Muscle layer of duodenum (tissue), 2 donors: ENCODE data around the gene ABHD15.

ENCODE experiments used
- H3K27ac ChIP-seq: one replicate; pipeline ENCODE4 v1.7.0; 2013; ENCODE audit warnings: mild to moderate bottlenecking, low read length
- H3K27me3 ChIP-seq: one replicate; pipeline ENCODE4 v1.7.0; 2013; ENCODE audit warnings: low read depth, mild to moderate bottlenecking, control low read depth, low read length
- H3K36me3 ChIP-seq, 2 donors: one replicate each; pipeline ENCODE4 v1.7.0; 2013; ENCODE audit warnings: low read length in 2 of 2, control low read depth in 1 of 2, mild to moderate bottlenecking in 1 of 2; ENCODE audit not compliant: insufficient read depth in 2 of 2, control insufficient read depth in 1 of 2
- H3K4me1 ChIP-seq, 2 donors: one replicate each; pipeline ENCODE4 v1.7.0; 2013; ENCODE audit warnings: low read length in 2 of 2, mild to moderate bottlenecking in 2 of 2, control low read depth in 1 of 2, moderate library complexity in 1 of 2; ENCODE audit not compliant: insufficient read depth in 2 of 2, control insufficient read depth in 1 of 2
- H3K4me3 ChIP-seq, 2 donors: one replicate each; pipeline ENCODE4 v1.7.0; 2013; ENCODE audit warnings: low read length in 2 of 2, low read depth in 1 of 2, mild to moderate bottlenecking in 1 of 2
- H3K9me3 ChIP-seq, 2 donors: one replicate each; pipeline ENCODE4 v1.7.0; 2013; ENCODE audit warnings: low read length in 2 of 2, control low read depth in 1 of 2, mild to moderate bottlenecking in 1 of 2; ENCODE audit not compliant: control insufficient read depth in 1 of 2
- donor health status: healthy.

ABHD15 gene

DNA sequence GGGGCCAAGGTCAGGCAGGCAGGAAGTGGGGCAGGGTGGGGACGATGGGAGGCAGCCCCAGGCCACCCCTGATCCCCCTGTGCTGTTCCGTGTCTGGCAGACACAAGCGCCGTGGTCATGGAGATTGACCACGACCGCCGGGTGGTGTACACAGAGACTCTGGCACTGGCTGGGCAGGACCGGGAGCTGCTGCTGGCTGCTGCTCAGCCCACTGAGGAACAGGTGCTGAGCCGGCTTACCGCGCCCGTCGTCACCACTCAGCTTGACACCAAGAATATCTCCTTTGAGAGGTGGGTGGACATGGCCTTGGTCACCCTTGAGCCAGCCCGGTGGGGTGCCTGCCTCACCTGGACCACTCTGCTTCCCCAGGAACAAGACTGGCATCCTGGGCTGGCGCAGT lies 42.1 kb upstream of the ABHD15 start:
- peaks cover 4 to 14% of the 10 kb centered on the region in 2 donors for H3K4me1 ChIP-seq
- no peaks in the 10 kb centered on the region for H3K36me3 ChIP-seq
- H3K27ac ChIP-seq, result no peak overlapping the region
- H3K4me3 ChIP-seq, result no peak overlapping the region
- no peaks in the 10 kb centered on the region for H3K27me3 ChIP-seq
- no peaks in the 10 kb centered on the region for H3K9me3 ChIP-seq

DNA sequence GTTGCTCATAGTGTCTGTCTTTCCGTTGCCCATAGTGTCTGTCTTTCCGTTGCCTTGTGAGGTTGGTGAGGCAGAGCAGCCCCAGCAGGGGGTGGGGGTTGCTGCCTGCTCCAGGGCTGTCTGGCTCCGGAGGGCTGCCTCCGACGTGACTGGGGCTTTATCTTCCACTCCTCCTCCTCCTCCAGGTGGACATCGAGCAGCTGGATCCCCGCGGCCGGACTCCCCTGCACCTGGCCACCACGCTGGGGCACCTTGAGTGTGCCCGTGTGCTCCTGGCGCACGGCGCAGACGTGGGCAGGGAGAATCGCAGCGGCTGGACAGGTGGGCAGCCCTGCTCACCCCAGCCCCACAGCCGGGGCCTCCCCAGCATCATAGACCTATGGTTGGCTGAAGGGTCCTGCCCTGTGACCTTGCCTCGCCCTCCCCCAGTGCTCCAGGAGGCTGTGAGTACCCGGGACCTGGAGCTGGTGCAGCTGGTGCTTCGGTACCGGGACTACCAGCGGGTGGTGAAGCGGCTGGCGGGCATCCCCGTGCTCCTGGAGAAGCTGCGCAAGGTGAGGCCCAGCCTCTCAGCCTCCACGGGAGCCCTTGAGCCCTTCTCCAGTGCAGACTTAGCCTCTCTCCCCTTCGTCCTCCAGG lies 40.8 kb upstream of the ABHD15 start:
- Histone ChIP-seq H3K27ac (no peak overlapping the region), H3K36me3 (no peaks in the 10 kb centered on the region), H3K4me1 (peaks cover 0 to under 1% of the 10 kb centered on the region in 2 donors), H3K9me3 (no peaks in the 10 kb centered on the region), H3K4me3 (no peak overlapping the region), H3K27me3 (no peaks in the 10 kb centered on the region)

DNA sequence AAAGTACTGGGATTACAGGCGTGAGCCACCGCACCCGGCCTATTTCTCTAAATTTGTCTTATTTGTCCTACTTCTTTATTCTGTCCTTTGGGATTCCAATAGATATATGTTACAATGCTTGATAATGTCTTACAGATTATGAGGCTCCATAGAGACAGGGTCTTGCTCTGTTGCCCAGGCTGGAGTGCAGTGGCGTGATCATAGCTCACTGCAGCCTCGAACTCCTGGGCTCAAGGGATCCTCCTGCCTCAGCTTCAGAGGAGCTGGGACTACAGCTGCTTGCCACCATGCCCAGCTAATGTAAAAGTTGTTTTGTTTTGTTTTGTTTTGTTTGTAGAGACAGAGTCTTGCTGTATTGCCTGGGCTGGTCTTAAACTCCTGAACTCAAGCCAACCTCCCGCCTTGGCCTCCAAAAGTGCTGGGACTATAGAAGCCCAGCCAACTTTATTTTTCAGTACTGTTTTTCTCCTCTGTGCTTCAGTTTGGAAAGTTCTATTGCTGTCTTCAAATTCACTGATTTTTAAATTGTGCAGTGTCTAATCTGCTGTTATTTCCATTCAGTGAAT lies 36.4 kb upstream of the ABHD15 start:
- Histone ChIP-seq H3K27me3 (no peaks in the 10 kb centered on the region), H3K27ac (no peak overlapping the region)

DNA sequence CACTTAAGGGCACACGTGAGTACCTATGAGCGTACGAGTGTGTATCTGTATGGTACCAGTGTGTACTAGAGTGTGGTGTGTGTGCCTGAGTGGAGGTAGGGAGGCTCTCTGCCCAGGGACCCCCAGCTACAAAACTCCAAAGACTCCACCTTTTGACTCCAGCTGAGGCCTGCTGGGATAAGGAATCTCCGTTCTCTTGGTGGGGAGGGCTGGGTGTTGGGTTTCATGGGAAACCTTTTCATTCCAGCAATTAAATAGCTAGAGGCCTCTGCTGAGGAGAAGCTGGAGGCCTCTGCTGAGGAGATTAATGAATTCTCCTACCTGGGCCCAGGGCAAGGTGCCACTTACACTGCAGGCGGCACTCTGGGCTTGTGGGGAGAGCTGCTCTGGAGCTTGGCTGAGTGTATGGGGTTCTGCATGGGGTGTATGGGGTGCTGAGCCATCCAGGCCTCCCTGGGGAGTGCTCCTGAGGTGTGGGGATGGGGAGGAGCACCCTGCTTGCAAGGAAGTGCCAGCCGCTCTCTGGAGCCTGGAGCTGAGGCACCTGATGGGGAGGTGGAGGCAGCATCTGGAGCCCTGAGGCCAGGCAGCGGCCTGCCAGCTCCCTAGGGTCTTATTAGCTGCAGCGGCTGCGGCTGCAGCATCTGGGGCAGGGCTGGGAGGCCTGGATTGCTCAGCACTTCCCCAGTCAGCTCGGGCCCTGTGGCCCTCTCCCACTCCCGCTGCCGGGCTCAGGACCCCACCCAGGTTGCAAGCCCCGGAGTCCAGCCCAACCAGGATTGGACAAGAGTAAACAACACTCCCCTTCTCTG lies 30.7 kb upstream of the ABHD15 start:
- no peak overlapping the region for H3K4me3 ChIP-seq
- H3K27ac ChIP-seq, result no peak overlapping the region
- H3K4me1 ChIP-seq, result peaks cover 2 to 16% of the 10 kb centered on the region in 2 donors
- no peaks in the 10 kb centered on the region for H3K27me3 ChIP-seq
- no peaks in the 10 kb centered on the region for H3K9me3 ChIP-seq
- H3K36me3 ChIP-seq, result no peaks in the 10 kb centered on the region

More for the DNA sequence above, 36.4 kb upstream of the ABHD15 start:
- Histone ChIP-seq H3K36me3 (no peaks in the 10 kb centered on the region), H3K4me1 (no peaks in the 10 kb centered on the region), H3K9me3 (no peaks in the 10 kb centered on the region), H3K4me3 (no peak overlapping the region)

DNA sequence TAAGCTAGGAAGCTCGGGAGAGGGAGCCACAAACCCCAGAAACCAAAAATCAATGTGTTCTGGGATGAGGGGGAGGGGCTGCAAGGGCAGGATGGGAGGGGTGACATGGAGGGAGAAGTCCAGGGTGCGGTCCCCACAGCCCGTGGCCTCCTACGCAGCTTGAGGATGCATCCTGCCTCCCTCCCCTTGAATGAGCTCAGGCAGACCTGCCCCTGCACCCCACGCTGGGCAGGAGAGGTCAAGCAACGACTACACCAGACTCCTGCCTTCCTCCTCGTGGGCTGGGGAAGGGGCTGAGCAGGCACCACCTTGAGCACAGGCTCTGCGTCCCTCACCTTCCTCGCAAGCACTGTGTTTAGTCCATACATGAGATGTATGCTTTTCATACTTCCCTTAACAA lies 30.0 kb upstream of the ABHD15 start:
- Histone ChIP-seq H3K4me3 (no peak overlapping the region), H3K36me3 (no peaks in the 10 kb centered on the region), H3K27me3 (no peaks in the 10 kb centered on the region), H3K9me3 (no peaks in the 10 kb centered on the region), H3K27ac (no peak overlapping the region), H3K4me1 (peaks cover 9 to 23% of the 10 kb centered on the region in 2 donors)

DNA sequence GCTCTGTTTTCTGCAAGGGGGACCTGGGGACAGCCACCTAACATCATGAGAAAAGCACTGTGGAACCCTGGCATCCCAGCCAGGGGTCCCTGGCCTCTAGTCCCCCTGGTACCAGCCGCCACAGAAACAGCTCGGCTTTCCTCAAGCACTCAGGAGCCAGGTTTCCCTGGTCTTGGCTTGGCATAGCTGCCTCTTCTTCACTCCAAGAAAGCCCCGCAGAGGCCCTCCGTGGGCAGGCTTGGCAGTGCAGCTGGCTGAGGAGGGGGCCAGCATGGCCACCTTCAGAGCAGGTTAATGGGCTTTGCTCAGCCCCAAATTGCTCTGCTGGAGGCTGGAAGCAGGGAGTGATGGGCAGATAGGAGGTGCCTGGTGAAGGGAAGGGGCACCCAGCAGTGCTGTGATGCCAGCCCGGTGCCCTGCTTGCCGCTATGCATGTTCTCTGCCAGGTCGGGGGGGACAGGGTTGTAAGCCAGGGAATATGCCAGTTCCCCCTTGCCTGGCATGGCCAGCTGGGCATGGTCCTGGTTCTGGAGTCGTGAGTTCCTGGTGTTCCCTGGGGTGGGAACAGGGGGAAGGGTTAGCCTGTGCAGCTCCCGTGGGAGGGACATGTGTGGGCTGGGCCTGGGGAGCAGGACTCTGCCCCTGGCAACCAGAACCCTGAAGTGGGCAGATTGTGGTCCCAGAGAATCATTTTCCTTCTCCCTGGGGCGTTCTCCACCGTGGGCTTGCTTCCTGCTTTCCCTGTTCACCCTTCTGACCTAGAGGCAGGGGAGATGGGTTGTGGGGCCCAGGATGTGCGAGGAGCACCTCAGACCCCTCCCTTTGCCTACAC lies 29.3 kb upstream of the ABHD15 start:
- Histone ChIP-seq H3K36me3 (no peaks in the 10 kb centered on the region), H3K27ac (no peak overlapping the region), H3K27me3 (no peaks in the 10 kb centered on the region), H3K4me3 (no peak overlapping the region), H3K4me1 (peaks cover 10 to 30% of the 10 kb centered on the region in 2 donors), H3K9me3 (no peaks in the 10 kb centered on the region)

DNA sequence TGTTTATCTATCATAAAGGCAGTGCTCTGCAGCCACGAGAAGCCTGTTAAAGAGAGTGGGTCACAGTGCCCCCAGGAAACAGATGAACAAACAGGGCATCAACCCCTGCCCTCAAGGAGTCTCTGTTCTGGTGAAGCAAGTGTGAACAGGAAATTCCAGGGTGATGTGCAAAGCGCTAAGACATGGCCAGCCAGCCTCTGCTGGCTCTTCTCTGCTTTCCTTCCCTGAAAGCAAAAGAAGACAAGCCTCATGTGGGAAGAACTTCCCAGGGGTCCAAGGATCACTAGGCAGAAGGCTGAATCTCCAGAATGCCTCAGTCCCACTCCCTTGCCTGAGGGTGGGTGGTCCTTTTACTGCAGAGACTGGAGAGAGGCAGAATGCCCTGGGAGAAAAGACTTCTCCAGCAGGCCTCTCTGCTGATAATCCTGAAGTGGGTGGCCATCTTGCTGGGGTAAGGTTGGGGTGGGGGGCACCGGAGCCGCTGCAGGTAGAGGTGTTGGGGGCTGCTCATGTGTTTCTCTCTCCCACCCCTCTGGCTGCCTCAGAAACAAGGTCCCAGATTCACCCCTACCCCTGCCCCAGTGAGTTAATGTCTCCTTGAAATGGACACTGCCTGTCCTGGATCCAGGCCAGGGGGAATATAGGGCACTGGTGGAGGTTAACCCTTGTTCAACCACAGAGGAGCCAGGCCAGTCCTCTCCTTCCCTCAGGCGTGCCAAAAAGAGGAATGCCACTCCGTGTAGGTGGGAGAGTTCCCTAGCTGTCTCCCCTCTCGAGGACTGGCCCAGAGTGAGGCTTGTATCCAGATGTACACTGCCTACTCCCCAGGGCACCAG lies 28.5 kb upstream of the ABHD15 start:
- H3K27ac ChIP-seq, result no peak overlapping the region
- H3K4me1 ChIP-seq, result peaks cover 14 to 38% of the 10 kb centered on the region in 2 donors
- no peak overlapping the region for H3K4me3 ChIP-seq
- H3K9me3 ChIP-seq, result no peaks in the 10 kb centered on the region
- H3K27me3 ChIP-seq, result no peaks in the 10 kb centered on the region
- no peaks in the 10 kb centered on the region for H3K36me3 ChIP-seq

DNA sequence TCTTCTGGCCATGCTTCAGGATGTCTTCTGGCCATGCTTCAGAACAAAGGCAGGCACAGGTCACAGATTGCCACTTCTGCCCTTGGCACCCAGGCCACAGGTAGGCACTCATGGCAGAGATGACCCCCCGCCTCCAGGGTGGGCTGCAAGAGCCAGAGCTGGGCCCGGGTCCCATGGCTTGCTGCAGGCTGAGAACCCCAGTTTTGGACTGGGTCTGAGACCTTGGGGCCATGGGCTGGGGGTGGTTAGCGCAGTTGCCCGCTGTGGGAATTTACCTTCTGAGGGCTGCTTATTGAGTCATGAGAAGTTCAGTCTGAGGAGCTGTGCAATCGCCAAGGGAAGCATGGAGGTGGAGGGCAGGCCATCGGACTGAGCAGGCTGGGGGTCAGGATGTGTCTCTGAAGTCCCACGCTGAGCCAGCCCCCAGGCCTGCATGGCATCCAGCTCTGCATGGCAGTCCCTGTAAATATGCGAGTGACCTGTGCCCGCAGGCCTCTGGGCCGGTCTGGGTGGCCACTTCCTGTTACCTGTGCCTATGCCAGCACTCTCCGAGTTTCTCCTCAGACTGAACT lies 27.8 kb upstream of the ABHD15 start:
- Histone ChIP-seq H3K4me3 (peak overlapping the region in 1 of 2 donors; percentile 78), H3K27ac (no peak overlapping the region), H3K27me3 (no peaks in the 10 kb centered on the region), H3K36me3 (no peaks in the 10 kb centered on the region), H3K9me3 (no peaks in the 10 kb centered on the region), H3K4me1 (peaks cover 20 to 45% of the 10 kb centered on the region in 2 donors)

DNA sequence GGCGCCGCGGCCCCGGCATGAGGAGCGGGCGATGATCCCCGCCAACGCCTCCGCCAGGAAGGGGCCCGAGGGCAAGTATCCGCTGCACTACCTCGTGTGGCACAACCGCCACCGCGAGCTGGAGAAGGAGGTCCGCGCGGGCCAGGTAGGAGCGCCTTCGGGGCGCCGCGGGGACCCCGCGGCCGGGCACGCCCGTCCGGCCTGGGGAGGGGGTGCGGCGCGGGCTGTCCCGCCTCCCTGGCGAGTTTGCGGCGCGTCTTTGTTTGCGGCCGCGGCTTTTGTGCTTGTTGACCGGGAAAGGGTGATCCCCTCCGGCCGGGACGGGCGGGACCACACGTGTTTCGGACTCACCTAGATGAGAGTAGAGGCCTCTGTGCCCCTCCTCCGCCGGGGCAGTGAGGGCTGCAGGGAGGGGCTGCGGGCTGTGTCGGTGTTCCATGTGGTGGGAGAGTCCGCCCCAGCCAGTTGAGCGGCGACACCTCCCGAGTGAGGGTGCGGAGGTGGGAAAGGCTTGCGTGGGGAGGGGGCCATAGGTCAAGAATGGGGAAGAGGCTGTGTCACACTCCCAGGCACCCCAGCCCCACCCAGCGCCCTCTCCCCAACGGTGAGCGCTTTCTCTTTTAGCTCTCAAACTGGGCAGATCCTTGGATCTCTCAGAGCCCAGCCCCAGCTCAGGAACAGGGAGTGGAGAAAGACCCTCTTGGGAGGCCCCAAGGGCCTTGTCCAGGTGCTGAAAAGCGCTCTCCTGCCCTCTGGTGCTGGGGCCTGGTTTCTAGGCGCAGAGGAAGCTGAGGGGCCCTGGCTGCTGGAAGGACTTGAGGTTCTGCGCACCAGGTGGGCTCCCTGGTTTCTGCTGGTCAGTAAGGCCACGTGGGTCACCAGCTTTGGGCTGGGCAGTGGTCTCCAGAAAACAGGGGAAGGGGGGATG lies 27.0 kb upstream of the ABHD15 start:
- Histone ChIP-seq H3K9me3 (no peaks in the 10 kb centered on the region), H3K27me3 (no peaks in the 10 kb centered on the region), H3K27ac (no peak overlapping the region), H3K36me3 (no peaks in the 10 kb centered on the region), H3K4me1 (peaks cover 20 to 45% of the 10 kb centered on the region in 2 donors), H3K4me3 (peak overlapping the region; percentile 37 to 78)
